ENCODE measurements around the gene TXNDC2.

GRCh38 chr18:9845256-9845655, 40.5 kb upstream of the TXNDC2 start:
- TF ChIP-seq CTCF (IDR thresholded peaks at IDR 0.05) (no peak), POLR2AphosphoS5 (IDR thresholded peaks at IDR 0.05) (no peak)
